GM12878 (cell line): Measurements from ENCODE around the gene SMAD1. TPM values are rescaled to one million over a fixed set of nuclear protein-coding genes. Genes with fewer than 3 reads are reported as not detected.

Experiments used
- BACH1 ChIP-seq: fragments of 450-650 bp; IDR thresholded peaks from 2 replicates; pipeline ENCODE4 v1.6.1; 2017; ENCODE audit warnings: mild to moderate bottlenecking, borderline replicate concordance
- BCLAF1 ChIP-seq: fragments of 450-650 bp; IDR thresholded peaks from 2 replicates; pipeline ENCODE4 v1.6.1; 2017; ENCODE audit warnings: antibody characterized with exemption, mild to moderate bottlenecking, moderate library complexity
- ETV6 ChIP-seq, 2 experiments: fragments of 450-650 bp in 1 of 2; IDR thresholded peaks in 1 of 2; conservative IDR thresholded peaks in 1 of 2; 2 replicates each; pipeline ENCODE4 v1.6.1; 2014; ENCODE audit warnings: antibody characterized with exemption in 1 of 2, borderline replicate concordance in 1 of 2, low read depth in 1 of 2, mild to moderate bottlenecking in 1 of 2, moderate library complexity in 1 of 2
- FOS ChIP-seq: IDR thresholded peaks from 3 replicates; pipeline ENCODE4 v1.6.1; 2011; ENCODE audit warnings: borderline replicate concordance; ENCODE audit not compliant: insufficient read length; ENCODE audit errors: extremely low read depth
- FOXK2 ChIP-seq: fragments of 450-650 bp; IDR thresholded peaks from 2 replicates; pipeline ENCODE4 v1.6.1; 2017; ENCODE audit warnings: mild to moderate bottlenecking, moderate library complexity
- MYB ChIP-seq: fragments of 150-350 bp; IDR thresholded peaks from 2 replicates; pipeline ENCODE4 v1.6.1; 2014; ENCODE audit warnings: mild to moderate bottlenecking, low read depth, low read length, borderline replicate concordance
- NFYB ChIP-seq: IDR thresholded peaks from 2 replicates; pipeline ENCODE4 v1.6.1; 2011; ENCODE audit warnings: low read depth, mild to moderate bottlenecking, low read length, improper control_type of control experiment, moderate library complexity; ENCODE audit not compliant: insufficient read depth
- NR2C2 ChIP-seq: IDR thresholded peaks from 2 replicates; pipeline ENCODE4 v1.6.1; 2011; ENCODE audit warnings: borderline replicate concordance, low read depth; ENCODE audit not compliant: control insufficient read depth, insufficient read length
- RELA ChIP-seq: fragments of 450-650 bp; IDR thresholded peaks from 2 replicates; pipeline ENCODE4 v1.8.0; 2014; ENCODE audit warnings: borderline replicate concordance; ENCODE audit not compliant: partially characterized antibody
- RFX5 ChIP-seq: IDR thresholded peaks from 2 replicates; pipeline ENCODE4 v1.6.1; 2011; ENCODE audit warnings: low read depth, low read length, improper control_type of control experiment
- SMARCA5 ChIP-seq: fragments of 450-650 bp; IDR thresholded peaks from 2 replicates; pipeline ENCODE4 v1.6.1; 2017; ENCODE audit warnings: mild to moderate bottlenecking
- STAT1 ChIP-seq: fragments of 450-650 bp; conservative IDR thresholded peaks from 2 replicates; pipeline ENCODE4 v1.6.1; 2014; ENCODE audit warnings: antibody characterized with exemption, mild to moderate bottlenecking
- ZNF24 ChIP-seq: fragments of 450-650 bp; IDR thresholded peaks from 2 replicates; pipeline ENCODE4 v1.6.1; 2017; ENCODE audit warnings: antibody characterized with exemption, mild to moderate bottlenecking
- ZNF592 ChIP-seq: fragments of 450-650 bp; IDR thresholded peaks from 2 replicates; pipeline ENCODE4 v1.6.1; 2017; ENCODE audit warnings: mild to moderate bottlenecking, moderate library complexity
- polyA plus RNA-seq, 11 experiments: library from polyadenylated mRNA; depleted of rRNA in 4 of 11; unstranded in 6 of 11; stranded (reverse) in 5 of 11; fragments of >200 nt; fragmentation: Nextera tagmentation in 4 of 11; fragmentation: Illumina TruSeq in 1 of 11; extraction: Ambion mirVana in 4 of 11; extraction: Trizol in 1 of 11; gene quantifications; 1 replicate in 1 of 11; 2 replicates in 10 of 11; pipeline versions ENCODE4 v1.2.1 to v1.2.3, GENCODE V29; 2011 to 2016; ENCODE audit warnings: inconsistent platforms in 2 of 11, missing spikeins in 2 of 11, low read depth in 1 of 11
- total RNA-seq, 4 experiments: library from RNA; depleted of rRNA in 3 of 4; stranded (reverse); fragments of >200 nt in 3 of 4; fragmentation: Illumina TruSeq in 1 of 4; extraction: Trizol in 1 of 4; gene quantifications; 2 replicates each; pipeline versions ENCODE4 v1.2.1 to v1.2.3, GENCODE V29; 2013 to 2021
- TF ChIP-seq, protein P1 (sequence below): fragments of 450-650 bp; IDR thresholded peaks from 2 replicates; pipeline ENCODE4 v1.6.1; 2016; ENCODE audit warnings: mild to moderate bottlenecking
- TF ChIP-seq, protein P2 (sequence below): fragments of 450-650 bp; formaldehyde crosslinking; IDR thresholded peaks from 2 replicates; pipeline ENCODE4 v1.5.0; 2022; ENCODE audit warnings: mild to moderate bottlenecking, missing genetic modification characterization
- TF ChIP-seq, protein P3 (sequence below): fragments of 450-650 bp; IDR thresholded peaks from 2 replicates; pipeline ENCODE4 v1.6.1; 2014; ENCODE audit warnings: mild to moderate bottlenecking

Gene SMAD1
- total and polyA plus RNA-seq, 10 of the 15 experiments (the other 5 are each of a cell fraction or from before 2014, with no cell fraction given), result 0.29 to 17.5 (median 13.6) TPM

- TF ChIP-seq ZNF592 (no peak), FOS (no peak), RELA (no peak), BCLAF1 (no peak), ETV6 (conservative IDR thresholded peaks at IDR 0.05 in 1 of 2, IDR thresholded peaks at IDR 0.05 in 1 of 2; ENCODE audit: borderline replicate concordance in 1 of 2, low read depth in 1 of 2) (no peak), ZNF24 (no peak), NR2C2 (no peak), STAT1 (no peak), MYB (no peak), FOXK2 (no peak), BACH1 (no peak), RFX5 (no peak), SMARCA5 (no peak), NFYB (no peak)
- TF ChIP-seq, protein P1, sequence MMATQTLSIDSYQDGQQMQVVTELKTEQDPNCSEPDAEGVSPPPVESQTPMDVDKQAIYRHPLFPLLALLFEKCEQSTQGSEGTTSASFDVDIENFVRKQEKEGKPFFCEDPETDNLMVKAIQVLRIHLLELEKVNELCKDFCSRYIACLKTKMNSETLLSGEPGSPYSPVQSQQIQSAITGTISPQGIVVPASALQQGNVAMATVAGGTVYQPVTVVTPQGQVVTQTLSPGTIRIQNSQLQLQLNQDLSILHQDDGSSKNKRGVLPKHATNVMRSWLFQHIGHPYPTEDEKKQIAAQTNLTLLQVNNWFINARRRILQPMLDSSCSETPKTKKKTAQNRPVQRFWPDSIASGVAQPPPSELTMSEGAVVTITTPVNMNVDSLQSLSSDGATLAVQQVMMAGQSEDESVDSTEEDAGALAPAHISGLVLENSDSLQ, result no peak
- TF ChIP-seq, protein P2, sequence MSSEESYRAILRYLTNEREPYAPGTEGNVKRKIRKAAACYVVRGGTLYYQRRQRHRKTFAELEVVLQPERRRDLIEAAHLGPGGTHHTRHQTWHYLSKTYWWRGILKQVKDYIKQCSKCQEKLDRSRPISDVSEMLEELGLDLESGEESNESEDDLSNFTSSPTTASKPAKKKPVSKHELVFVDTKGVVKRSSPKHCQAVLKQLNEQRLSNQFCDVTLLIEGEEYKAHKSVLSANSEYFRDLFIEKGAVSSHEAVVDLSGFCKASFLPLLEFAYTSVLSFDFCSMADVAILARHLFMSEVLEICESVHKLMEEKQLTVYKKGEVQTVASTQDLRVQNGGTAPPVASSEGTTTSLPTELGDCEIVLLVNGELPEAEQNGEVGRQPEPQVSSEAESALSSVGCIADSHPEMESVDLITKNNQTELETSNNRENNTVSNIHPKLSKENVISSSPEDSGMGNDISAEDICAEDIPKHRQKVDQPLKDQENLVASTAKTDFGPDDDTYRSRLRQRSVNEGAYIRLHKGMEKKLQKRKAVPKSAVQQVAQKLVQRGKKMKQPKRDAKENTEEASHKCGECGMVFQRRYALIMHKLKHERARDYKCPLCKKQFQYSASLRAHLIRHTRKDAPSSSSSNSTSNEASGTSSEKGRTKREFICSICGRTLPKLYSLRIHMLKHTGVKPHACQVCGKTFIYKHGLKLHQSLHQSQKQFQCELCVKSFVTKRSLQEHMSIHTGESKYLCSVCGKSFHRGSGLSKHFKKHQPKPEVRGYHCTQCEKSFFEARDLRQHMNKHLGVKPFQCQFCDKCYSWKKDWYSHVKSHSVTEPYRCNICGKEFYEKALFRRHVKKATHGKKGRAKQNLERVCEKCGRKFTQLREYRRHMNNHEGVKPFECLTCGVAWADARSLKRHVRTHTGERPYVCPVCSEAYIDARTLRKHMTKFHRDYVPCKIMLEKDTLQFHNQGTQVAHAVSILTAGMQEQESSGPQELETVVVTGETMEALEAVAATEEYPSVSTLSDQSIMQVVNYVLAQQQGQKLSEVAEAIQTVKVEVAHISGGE, result no peak
- TF ChIP-seq, protein P3, sequence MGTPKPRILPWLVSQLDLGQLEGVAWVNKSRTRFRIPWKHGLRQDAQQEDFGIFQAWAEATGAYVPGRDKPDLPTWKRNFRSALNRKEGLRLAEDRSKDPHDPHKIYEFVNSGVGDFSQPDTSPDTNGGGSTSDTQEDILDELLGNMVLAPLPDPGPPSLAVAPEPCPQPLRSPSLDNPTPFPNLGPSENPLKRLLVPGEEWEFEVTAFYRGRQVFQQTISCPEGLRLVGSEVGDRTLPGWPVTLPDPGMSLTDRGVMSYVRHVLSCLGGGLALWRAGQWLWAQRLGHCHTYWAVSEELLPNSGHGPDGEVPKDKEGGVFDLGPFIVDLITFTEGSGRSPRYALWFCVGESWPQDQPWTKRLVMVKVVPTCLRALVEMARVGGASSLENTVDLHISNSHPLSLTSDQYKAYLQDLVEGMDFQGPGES, result no peak
Measured at GRCh38 chr4:145487631-145488030, 6.0 kb downstream of the SMAD1 start (continued).
